ENCODE results near the gene MICU1.
"Not testable (repeated sequence)": the region's sequence is repeated elsewhere in the genome, so short reads cannot be mapped to it uniquely, and the experiment has no call there.

MICU1 gene

DNA sequence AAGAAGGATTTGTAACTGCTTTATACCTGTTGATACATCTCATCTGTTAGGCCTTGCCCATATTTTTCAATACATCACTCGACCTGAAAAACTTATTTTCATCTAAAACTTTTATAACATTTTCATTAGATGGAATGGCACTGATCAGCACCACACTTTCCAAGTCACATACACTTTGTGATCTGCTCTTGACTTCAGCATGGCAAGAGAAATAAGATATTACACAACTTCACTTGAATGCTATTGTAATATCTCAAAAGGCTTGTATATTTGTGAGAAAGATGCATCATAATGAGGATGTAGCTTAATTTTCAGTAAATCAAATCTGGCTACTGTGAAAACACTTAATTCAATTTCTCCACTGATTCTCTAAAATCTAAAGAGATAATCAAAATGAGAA, 126.2 kb downstream of the MICU1 start:
- Histone ChIP-seq H3K27me3 (ENCODE audit: control insufficient read depth, insufficient read depth, low read length) (no peaks in the 10 kb centered on the region), H3K4me1 (ENCODE audit: control insufficient read depth, low read depth, low read length) (no peaks in the 10 kb centered on the region), H3K9me3 (ENCODE audit: control insufficient read depth, low read depth, low read length) (peaks cover 7% of the 10 kb centered on the region), H3K27ac (ENCODE audit: low read length) (no peak overlapping the region), H3K4me3 (ENCODE audit: low read length) (no peak overlapping the region), H3K36me3 (ENCODE audit: control insufficient read depth, low read depth, low read length) (no peaks in the 10 kb centered on the region), H3K9ac (ENCODE audit: low read length) (no peak overlapping the region)

DNA sequence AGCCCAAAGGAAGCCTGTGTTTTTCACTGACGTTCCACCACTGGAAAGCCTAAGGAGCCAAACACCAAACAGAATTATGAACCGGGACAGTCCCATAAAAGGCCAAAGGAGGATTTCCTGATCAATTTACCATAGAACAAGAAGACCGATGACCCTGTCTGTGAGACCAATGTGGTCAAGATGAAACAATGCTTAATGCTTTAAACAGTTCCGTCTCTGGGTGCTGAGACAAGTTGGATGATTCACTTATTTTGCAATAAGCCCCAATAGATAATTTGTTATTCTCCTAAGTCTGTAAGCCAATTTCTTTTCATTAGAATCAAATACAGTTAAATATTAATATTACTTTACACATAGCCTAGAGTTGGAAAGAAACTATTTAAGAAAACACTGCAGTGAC, 134.9 kb downstream of the MICU1 start:
- H3K27me3 ChIP-seq (ENCODE audit: control insufficient read depth, insufficient read depth, low read length), result no peaks in the 10 kb centered on the region
- no peaks in the 10 kb centered on the region for H3K36me3 ChIP-seq (ENCODE audit: control insufficient read depth, low read depth, low read length)
- H3K4me1 ChIP-seq (ENCODE audit: control insufficient read depth, low read depth, low read length), result no peaks in the 10 kb centered on the region
- no peak overlapping the region for H3K9ac ChIP-seq (ENCODE audit: low read length)
- H3K4me3 ChIP-seq (ENCODE audit: low read length), result no peak overlapping the region
- no peaks in the 10 kb centered on the region for H3K9me3 ChIP-seq (ENCODE audit: control insufficient read depth, low read depth, low read length)
- no peak overlapping the region for H3K27ac ChIP-seq (ENCODE audit: low read length)

DNA sequence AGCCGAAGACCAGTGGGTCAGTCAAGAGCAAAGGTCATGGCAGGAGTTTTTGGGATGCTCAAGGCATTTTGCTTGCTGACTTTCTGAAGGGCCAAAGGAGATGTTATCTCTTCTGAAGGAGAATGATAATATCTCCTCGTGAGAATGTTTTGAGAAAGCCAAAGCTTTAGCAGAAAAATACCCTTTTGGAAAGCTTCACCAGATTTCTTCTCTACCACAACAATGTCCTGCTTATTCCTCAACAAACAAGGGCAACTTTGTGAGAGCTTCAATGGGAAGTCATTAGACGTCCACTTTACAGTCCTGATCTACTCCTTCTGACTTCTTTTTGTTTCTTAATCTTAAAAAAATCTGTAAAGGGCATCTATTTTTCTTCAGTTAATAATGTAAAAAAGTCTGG, 138.4 kb downstream of the MICU1 start:
- H3K9ac ChIP-seq (ENCODE audit: low read length), result no peak overlapping the region
- no peak overlapping the region for H3K27ac ChIP-seq (ENCODE audit: low read length)
- no peaks in the 10 kb centered on the region for H3K27me3 ChIP-seq (ENCODE audit: control insufficient read depth, insufficient read depth, low read length)
- peaks cover 9% of the 10 kb centered on the region for H3K4me1 ChIP-seq (ENCODE audit: control insufficient read depth, low read depth, low read length)
- no peak overlapping the region for H3K4me3 ChIP-seq (ENCODE audit: low read length)
- no peaks in the 10 kb centered on the region for H3K9me3 ChIP-seq (ENCODE audit: control insufficient read depth, low read depth, low read length)
- H3K36me3 ChIP-seq (ENCODE audit: control insufficient read depth, low read depth, low read length), result no peaks in the 10 kb centered on the region

DNA sequence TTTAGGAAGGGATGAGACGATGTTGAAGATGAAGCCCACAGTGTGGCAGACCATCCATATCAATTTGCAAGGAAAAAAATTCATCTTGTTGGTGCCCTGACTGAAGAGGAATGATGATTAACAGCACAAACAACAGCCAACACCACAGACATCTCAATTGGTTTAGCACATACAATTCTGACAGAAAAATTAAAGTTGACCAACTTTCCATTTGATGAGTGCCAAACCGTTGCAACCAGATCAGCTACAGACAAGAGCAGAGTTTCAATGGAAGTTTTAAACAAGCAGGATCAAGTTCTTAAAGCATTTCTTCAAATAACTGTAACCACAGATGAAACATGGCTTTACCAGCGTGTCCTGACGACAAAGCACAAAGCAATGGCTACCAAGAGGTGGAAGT, 138.8 kb downstream of the MICU1 start:
- Histone ChIP-seq H3K4me3 (ENCODE audit: low read length) (no peak overlapping the region), H3K36me3 (ENCODE audit: control insufficient read depth, low read depth, low read length) (no peaks in the 10 kb centered on the region), H3K9ac (ENCODE audit: low read length) (no peak overlapping the region), H3K4me1 (ENCODE audit: control insufficient read depth, low read depth, low read length) (peaks cover 9% of the 10 kb centered on the region), H3K27me3 (ENCODE audit: control insufficient read depth, insufficient read depth, low read length) (no peaks in the 10 kb centered on the region), H3K27ac (ENCODE audit: low read length) (no peak overlapping the region), H3K9me3 (ENCODE audit: control insufficient read depth, low read depth, low read length) (no peaks in the 10 kb centered on the region)

DNA sequence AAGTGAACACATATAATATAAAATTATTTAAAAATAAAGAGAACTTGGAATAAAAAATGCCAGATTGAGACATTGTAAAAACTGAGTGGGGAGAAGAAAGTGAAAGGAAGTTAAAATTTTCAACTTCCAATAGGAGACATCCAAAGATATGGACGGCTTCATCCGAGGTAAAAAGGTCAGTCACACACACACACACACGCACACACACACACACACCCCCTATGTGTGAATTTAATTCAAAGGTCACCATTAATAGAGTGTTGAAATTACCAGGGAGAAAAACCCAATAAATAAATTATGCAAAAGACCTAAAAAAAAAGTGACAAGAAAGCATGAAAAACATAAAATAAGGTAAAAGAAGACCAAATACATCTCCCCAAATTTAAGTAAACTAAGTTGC, 140.2 kb downstream of the MICU1 start:
- no peak overlapping the region for H3K4me3 ChIP-seq (ENCODE audit: low read length)
- H3K27ac ChIP-seq (ENCODE audit: low read length), result no peak overlapping the region
- H3K4me1 ChIP-seq (ENCODE audit: control insufficient read depth, low read depth, low read length), result peaks cover 9% of the 10 kb centered on the region
- H3K9me3 ChIP-seq (ENCODE audit: control insufficient read depth, low read depth, low read length), result no peaks in the 10 kb centered on the region
- no peaks in the 10 kb centered on the region for H3K36me3 ChIP-seq (ENCODE audit: control insufficient read depth, low read depth, low read length)
- no peak overlapping the region for H3K9ac ChIP-seq (ENCODE audit: low read length)
- no peaks in the 10 kb centered on the region for H3K27me3 ChIP-seq (ENCODE audit: control insufficient read depth, insufficient read depth, low read length)

DNA sequence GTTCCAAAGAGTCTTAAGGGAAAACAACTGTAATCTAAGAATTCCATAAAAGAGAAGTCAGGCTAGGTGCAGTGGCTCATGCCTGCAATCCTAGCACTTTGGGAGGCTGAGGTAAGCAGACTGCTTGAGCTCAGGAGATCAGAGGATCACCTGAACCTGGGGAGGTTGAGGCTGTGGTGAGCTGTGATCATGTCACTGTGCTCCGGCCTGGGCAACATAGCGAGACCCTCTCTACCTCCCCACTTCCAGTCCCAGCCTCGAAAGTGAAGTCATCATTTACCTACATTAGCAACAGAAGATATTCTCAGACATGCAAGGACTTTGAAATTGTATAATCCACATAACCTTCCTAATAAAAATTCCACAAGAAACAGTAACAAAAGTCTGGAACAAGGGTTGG, 141.4 kb downstream of the MICU1 start:
- H3K9ac ChIP-seq (ENCODE audit: low read length), result no peak overlapping the region
- no peaks in the 10 kb centered on the region for H3K36me3 ChIP-seq (ENCODE audit: control insufficient read depth, low read depth, low read length)
- no peaks in the 10 kb centered on the region for H3K27me3 ChIP-seq (ENCODE audit: control insufficient read depth, insufficient read depth, low read length)
- no peaks in the 10 kb centered on the region for H3K9me3 ChIP-seq (ENCODE audit: control insufficient read depth, low read depth, low read length)
- H3K27ac ChIP-seq (ENCODE audit: low read length), result no peak overlapping the region
- peaks cover 9% of the 10 kb centered on the region for H3K4me1 ChIP-seq (ENCODE audit: control insufficient read depth, low read depth, low read length)
- no peak overlapping the region for H3K4me3 ChIP-seq (ENCODE audit: low read length)

DNA sequence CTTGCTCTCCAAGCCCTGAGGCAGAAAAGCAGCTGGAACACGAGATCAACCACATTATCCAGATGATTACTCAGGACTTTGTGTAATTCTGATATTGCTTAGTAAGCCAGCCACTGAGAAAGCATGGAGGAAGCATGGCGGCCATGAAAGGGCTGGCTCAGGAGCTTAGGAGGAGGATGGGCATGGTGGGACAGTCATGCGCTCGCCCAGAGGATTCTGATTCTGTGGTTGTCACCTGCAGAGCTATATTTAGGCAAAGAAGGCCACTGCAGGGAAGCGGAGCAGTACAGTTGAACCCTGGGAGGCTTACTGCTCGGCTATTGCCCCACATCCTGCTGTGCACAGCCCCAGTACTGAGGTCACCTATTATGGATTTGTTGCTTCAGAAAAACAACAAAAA, 142.4 kb downstream of the MICU1 start:
- no peak overlapping the region for H3K27ac ChIP-seq (ENCODE audit: low read length)
- H3K27me3 ChIP-seq (ENCODE audit: control insufficient read depth, insufficient read depth, low read length), result no peaks in the 10 kb centered on the region
- no peak overlapping the region for H3K4me3 ChIP-seq (ENCODE audit: low read length)
- no peaks in the 10 kb centered on the region for H3K36me3 ChIP-seq (ENCODE audit: control insufficient read depth, low read depth, low read length)
- no peak overlapping the region for H3K9ac ChIP-seq (ENCODE audit: low read length)
- no peaks in the 10 kb centered on the region for H3K9me3 ChIP-seq (ENCODE audit: control insufficient read depth, low read depth, low read length)
- peaks cover 9% of the 10 kb centered on the region for H3K4me1 ChIP-seq (ENCODE audit: control insufficient read depth, low read depth, low read length)

DNA sequence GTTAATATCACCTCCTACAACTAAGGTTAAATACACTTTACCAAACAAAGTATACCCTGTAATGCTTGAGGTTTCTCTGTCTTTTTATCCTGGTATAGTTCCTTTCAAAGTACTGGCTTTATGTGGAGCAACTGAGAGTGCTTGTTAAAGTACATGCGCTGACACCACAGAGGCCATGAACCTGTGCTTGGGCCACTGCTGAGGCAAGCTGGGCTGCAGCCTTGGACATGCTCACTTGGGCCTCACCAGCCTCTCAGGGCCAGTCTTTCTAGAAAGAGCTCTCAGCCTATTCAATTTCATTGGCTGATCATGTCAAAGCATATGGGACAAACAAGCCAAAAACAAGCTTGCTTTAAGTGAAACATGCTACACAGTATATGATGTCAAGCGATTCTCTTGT, 145.0 kb downstream of the MICU1 start:
- Histone ChIP-seq H3K9ac (ENCODE audit: low read length) (no peak overlapping the region), H3K27me3 (ENCODE audit: control insufficient read depth, insufficient read depth, low read length) (no peaks in the 10 kb centered on the region), H3K27ac (ENCODE audit: low read length) (no peak overlapping the region), H3K36me3 (ENCODE audit: control insufficient read depth, low read depth, low read length) (no peaks in the 10 kb centered on the region), H3K4me3 (ENCODE audit: low read length) (no peak overlapping the region), H3K9me3 (ENCODE audit: control insufficient read depth, low read depth, low read length) (no peaks in the 10 kb centered on the region), H3K4me1 (ENCODE audit: control insufficient read depth, low read depth, low read length) (peaks cover 9% of the 10 kb centered on the region)

DNA sequence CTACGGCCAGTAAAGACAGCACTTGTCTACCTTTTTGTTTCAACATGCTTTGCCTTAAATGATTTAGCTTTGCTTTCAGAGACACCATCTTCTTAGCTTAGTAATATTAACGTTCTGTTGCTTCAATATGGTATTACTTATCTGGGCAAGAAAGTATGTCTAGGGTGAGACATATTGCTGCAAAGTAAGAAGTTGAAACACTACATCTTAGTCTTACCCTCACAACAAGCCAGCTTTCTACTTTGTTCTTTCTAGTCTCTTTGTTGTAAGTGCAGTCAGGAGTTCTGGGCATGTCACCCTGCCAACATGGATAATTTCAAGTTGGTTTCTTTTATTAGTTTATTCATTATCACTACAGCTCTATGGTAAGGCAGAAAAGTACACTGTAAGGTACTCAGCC, 148.4 kb downstream of the MICU1 start:
- H3K27ac ChIP-seq (ENCODE audit: low read length), result no peak overlapping the region
- no peaks in the 10 kb centered on the region for H3K9me3 ChIP-seq (ENCODE audit: control insufficient read depth, low read depth, low read length)
- no peaks in the 10 kb centered on the region for H3K4me1 ChIP-seq (ENCODE audit: control insufficient read depth, low read depth, low read length)
- H3K27me3 ChIP-seq (ENCODE audit: control insufficient read depth, insufficient read depth, low read length), result no peaks in the 10 kb centered on the region
- H3K36me3 ChIP-seq (ENCODE audit: control insufficient read depth, low read depth, low read length), result peaks cover 10% of the 10 kb centered on the region
- H3K4me3 ChIP-seq (ENCODE audit: low read length), result no peak overlapping the region
- H3K9ac ChIP-seq (ENCODE audit: low read length), result no peak overlapping the region

DNA sequence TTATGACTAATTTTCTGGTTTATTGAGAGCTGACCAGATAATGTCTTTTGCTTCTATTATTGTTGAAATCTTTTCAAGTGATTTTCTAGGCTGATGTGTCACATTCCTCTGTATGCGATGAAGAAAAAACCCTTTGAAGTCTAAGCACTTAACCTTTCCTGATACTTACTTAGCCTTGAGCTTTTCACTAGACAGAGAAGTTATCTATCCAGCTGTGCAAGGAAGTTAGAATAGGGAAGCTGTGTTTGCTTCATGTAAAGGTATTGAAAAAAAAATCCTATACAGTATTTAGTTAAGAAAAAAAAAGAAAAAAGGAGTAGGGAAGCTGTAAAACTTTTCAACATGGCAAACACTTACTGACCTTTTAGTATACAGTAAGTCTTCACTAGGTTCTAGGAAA, 153.6 kb downstream of the MICU1 start:
- Histone ChIP-seq H3K27me3 (ENCODE audit: control insufficient read depth, insufficient read depth, low read length) (no peaks in the 10 kb centered on the region), H3K9me3 (ENCODE audit: control insufficient read depth, low read depth, low read length) (no peaks in the 10 kb centered on the region), H3K4me1 (ENCODE audit: control insufficient read depth, low read depth, low read length) (no peaks in the 10 kb centered on the region), H3K4me3 (ENCODE audit: low read length) (no peak overlapping the region), H3K9ac (ENCODE audit: low read length) (no peak overlapping the region), H3K27ac (ENCODE audit: low read length) (no peak overlapping the region), H3K36me3 (ENCODE audit: control insufficient read depth, low read depth, low read length) (peaks cover 10% of the 10 kb centered on the region)

DNA sequence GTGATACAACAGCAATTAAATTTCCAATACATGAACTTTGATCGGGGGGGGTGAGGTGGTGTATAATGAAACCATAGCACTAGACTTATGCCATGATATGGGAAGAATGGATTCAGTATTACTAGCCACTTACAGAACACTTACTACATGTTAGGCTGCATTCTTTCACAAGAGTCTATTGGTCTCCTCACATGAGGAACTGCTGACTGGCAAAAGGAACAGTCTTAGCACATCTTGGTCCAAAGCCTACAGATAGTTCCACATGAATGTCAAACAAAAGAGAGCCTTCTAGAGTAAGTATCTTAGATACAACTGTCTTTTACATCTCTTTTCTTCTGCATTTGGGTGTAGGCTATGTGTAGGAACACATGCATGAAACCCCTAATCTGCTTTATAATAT, 155.2 kb downstream of the MICU1 start:
- Histone ChIP-seq H3K4me1 (ENCODE audit: control insufficient read depth, low read depth, low read length) (no peaks in the 10 kb centered on the region), H3K27ac (ENCODE audit: low read length) (no peak overlapping the region), H3K9ac (ENCODE audit: low read length) (no peak overlapping the region), H3K9me3 (ENCODE audit: control insufficient read depth, low read depth, low read length) (no peaks in the 10 kb centered on the region), H3K4me3 (ENCODE audit: low read length) (no peak overlapping the region), H3K27me3 (ENCODE audit: control insufficient read depth, insufficient read depth, low read length) (no peaks in the 10 kb centered on the region), H3K36me3 (ENCODE audit: control insufficient read depth, low read depth, low read length) (peaks cover 10% of the 10 kb centered on the region)

DNA sequence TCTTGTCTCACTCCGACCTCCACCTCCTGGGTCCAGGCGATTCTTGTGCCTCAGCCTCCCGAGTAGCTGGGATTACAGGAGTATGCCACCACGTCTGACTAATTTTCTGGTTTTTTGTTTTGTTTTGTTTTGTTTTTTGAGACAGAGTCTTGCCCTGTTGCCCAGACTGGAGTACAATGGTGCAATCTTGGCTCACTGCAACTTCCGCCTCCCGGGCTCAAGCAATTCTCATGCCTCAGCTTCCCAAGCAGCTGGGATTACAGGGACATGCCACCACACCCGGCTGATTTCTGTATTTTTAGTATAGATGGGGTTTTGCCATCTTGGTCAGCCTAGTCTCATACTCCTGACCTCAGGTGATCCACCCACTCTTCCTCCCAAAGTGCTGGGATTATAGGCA, 158.8 kb downstream of the MICU1 start:
- not testable (repeated sequence) for H3K36me3 ChIP-seq (ENCODE audit: control insufficient read depth, low read depth, low read length); H3K27me3 ChIP-seq (ENCODE audit: control insufficient read depth, insufficient read depth, low read length)

DNA sequence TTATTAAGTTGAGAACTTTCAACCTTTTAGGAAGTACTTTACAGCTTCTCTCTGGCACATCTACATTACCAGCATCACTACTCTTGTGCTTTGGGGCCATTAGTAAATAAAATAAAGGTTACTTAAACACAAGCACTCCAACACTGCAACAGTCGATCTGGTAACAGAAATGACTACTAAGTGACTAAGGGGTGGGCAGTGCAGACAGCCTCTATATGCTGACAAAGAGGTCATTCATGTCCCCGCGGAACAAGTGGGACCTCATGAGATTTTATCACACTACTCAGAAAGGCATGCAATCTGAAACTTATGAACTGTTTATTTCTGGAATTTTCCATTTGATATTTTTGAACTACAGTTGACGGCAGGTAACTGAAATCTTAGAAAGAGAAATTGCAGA, 159.9 kb downstream of the MICU1 start:
- Histone ChIP-seq H3K9me3 (ENCODE audit: control insufficient read depth, low read depth, low read length) (no peaks in the 10 kb centered on the region), H3K36me3 (ENCODE audit: control insufficient read depth, low read depth, low read length) (no peaks in the 10 kb centered on the region), H3K27ac (ENCODE audit: low read length) (no peak overlapping the region), H3K27me3 (ENCODE audit: control insufficient read depth, insufficient read depth, low read length) (no peaks in the 10 kb centered on the region), H3K4me3 (ENCODE audit: low read length) (no peak overlapping the region), H3K9ac (ENCODE audit: low read length) (no peak overlapping the region), H3K4me1 (ENCODE audit: control insufficient read depth, low read depth, low read length) (no peaks in the 10 kb centered on the region)

More for the DNA sequence above, 158.8 kb downstream of the MICU1 start:
- not testable (repeated sequence) for H3K9me3 ChIP-seq (ENCODE audit: control insufficient read depth, low read depth, low read length); H3K4me3 ChIP-seq (ENCODE audit: low read length); H3K27ac ChIP-seq (ENCODE audit: low read length); H3K4me1 ChIP-seq (ENCODE audit: control insufficient read depth, low read depth, low read length); H3K9ac ChIP-seq (ENCODE audit: low read length)

All from iPS-18a (cell line).